HepG2 (cell line): ENCODE data around the gene COMMD10. TPM values are rescaled to one million over a fixed set of nuclear protein-coding genes. Genes with fewer than 3 reads are reported as not detected.

Experiments used
- ATAC-seq: fragments of 200-7000 bp; cut with Tn5 transposase; 3 replicates; pipeline ENCODE4 v1.9.1; 2020; ENCODE audit warnings: mild to moderate bottlenecking, moderate library complexity
- BruUV-seq: library from RNA; stranded (reverse); fragments of 400-500 nt; replicated peaks from 2 replicates; lab custom pipeline; 2021; lab: Mats Ljungman, UMichigan
- CTCF ChIA-PET: fragments of 300-600 bp; formaldehyde crosslinking; extraction: SDS; loops from one replicate; lab custom pipeline; 2021; ENCODE audit warnings: low total read pairs, inconsistent platforms, low intra/inter-chr PET ratio; lab: Yijun Ruan, JAX
- POLR2A ChIA-PET: fragments of 350-600 bp; sonication (Branson Sonifier 250); formaldehyde crosslinking; loops from one replicate; lab custom pipeline; 2020; ENCODE audit warnings: antibody characterized with exemption, inconsistent platforms; lab: Yijun Ruan, JAX
- DNase-seq: peaks from one replicate; pipeline ENCODE4 v3.0.0-alpha.2; 2015; ENCODE audit warnings: low spot score
- FAIRE-seq: peaks from 3 replicates; lab custom pipeline; 2011; peaks lifted over from hg19 to GRCh38; lab: Jason Lieb, UNC
- H2AFZ ChIP-seq: one replicate; pipeline ENCODE4 v1.6.1; 2011; ENCODE audit warnings: low read length, inconsistent platforms
- H3K27ac ChIP-seq: fragments of 300-600 bp; 3 replicates; pipeline ENCODE4 v1.8.0; 2011; ENCODE audit warnings: mixed run types, mild to moderate bottlenecking, mixed read lengths, low read length, inconsistent platforms; ENCODE audit not compliant: insufficient read depth; ENCODE audit errors: extremely low read length
- H3K27me3 ChIP-seq, 2 experiments: fragments of 200-600 bp in 1 of 2; 2 replicates in 1 of 2; 3 replicates in 1 of 2; pipeline versions ENCODE4 v1.6.0 to v1.8.0; 2011; ENCODE audit warnings: low read length in 2 of 2, mild to moderate bottlenecking in 2 of 2, moderate library complexity in 2 of 2, inconsistent platforms in 1 of 2; ENCODE audit not compliant: insufficient read depth in 2 of 2, control insufficient read depth in 1 of 2
- H3K36me3 ChIP-seq, 2 experiments: fragments of 200-600 bp in 1 of 2; replicated peaks in 1 of 2; 2 replicates in 1 of 2; 3 replicates in 1 of 2; pipeline versions ENCODE4 v1.5.1 to v1.8.0; 2011; ENCODE audit warnings: low read length in 2 of 2, inconsistent platforms in 1 of 2; ENCODE audit not compliant: insufficient read depth in 2 of 2, control insufficient read depth in 1 of 2
- H3K4me1 ChIP-seq: 2 replicates; pipeline ENCODE4 v1.5.1; 2012; ENCODE audit warnings: low read length, inconsistent platforms; ENCODE audit not compliant: insufficient read depth
- H3K4me2 ChIP-seq: 2 replicates; pipeline ENCODE4 v1.6.0; 2011; ENCODE audit warnings: low read depth, low read length, inconsistent platforms
- H3K4me3 ChIP-seq, 3 experiments: fragments of 200-600 bp in 1 of 3; sonication (generic), shearing (Covaris generic) in 1 of 3; replicated peaks in 1 of 3; 2 replicates each; pipeline ENCODE4 v1.5.1; 2011 to 2016; ENCODE audit warnings: low read length in 3 of 3, inconsistent platforms in 2 of 3, low read depth in 2 of 3, mild to moderate bottlenecking in 2 of 3, control low read depth in 1 of 3, mixed read lengths in 1 of 3; ENCODE audit not compliant: insufficient read depth in 1 of 3
- H3K79me2 ChIP-seq: one replicate; pipeline ENCODE4 v1.6.1; 2011; ENCODE audit warnings: low read length, inconsistent platforms; ENCODE audit not compliant: insufficient read depth
- H3K9ac ChIP-seq: 2 replicates; pipeline ENCODE4 v1.6.0; 2011; ENCODE audit warnings: mild to moderate bottlenecking, low read depth, low read length, inconsistent platforms; ENCODE audit not compliant: insufficient read depth
- H3K9me3 ChIP-seq: 2 replicates; pipeline ENCODE4 v1.5.1; 2012; ENCODE audit warnings: mild to moderate bottlenecking, low read length
- H4K20me1 ChIP-seq: 2 replicates; pipeline ENCODE4 v1.6.0; 2011; ENCODE audit warnings: inconsistent platforms, mild to moderate bottlenecking, low read length, moderate library complexity; ENCODE audit not compliant: insufficient read depth
- ARNT ChIP-seq: fragments of 450-650 bp; IDR thresholded peaks from 2 replicates; pipeline ENCODE4 v1.6.1; 2017
- FOXP1 ChIP-seq, 2 experiments: fragments of 450-650 bp in 1 of 2; IDR thresholded peaks; 2 replicates each; pipeline ENCODE4 v1.6.1; 2017 to 2018; ENCODE audit warnings: antibody characterized with exemption in 1 of 2
- GATAD1 ChIP-seq: IDR thresholded peaks from 2 replicates; pipeline ENCODE4 v1.6.1; 2016; ENCODE audit warnings: missing genetic modification reagents, missing compliant biosample characterization
- JUNB ChIP-seq: sonication (generic); formaldehyde crosslinking; IDR thresholded peaks from 2 replicates; pipeline ENCODE4 v1.8.0; 2022; ENCODE audit warnings: missing genetic modification reagents, mild to moderate bottlenecking, borderline replicate concordance
- ZNF333 ChIP-seq: sonication (generic); formaldehyde crosslinking; IDR thresholded peaks from 2 replicates; pipeline ENCODE4 v1.4.0; 2020; ENCODE audit warnings: mild to moderate bottlenecking, missing genetic modification reagents, borderline replicate concordance
- in situ Hi-C: cut with HindIII; loops from 2 replicates; pipeline ENCODE4 v1.10.0; 2017; ENCODE audit warnings: low pct_unique_long_range_greater_than_20kb; ENCODE audit not compliant: extremely low pct_ligation_motif_present
- intact Hi-C: fragments of 100-400 bp; cut with micrococcal nuclease; formaldehyde crosslinking; loops from one replicate; pipeline ENCODE4 v1.10.0; 2022; ENCODE audit not compliant: unreplicated experiment
- polyA plus RNA-seq, 8 experiments: library from polyadenylated mRNA; depleted of rRNA in 3 of 8; stranded (reverse) in 7 of 8; unstranded in 1 of 8; fragments of >200 nt; fragmentation: Illumina TruSeq in 4 of 8; extraction: Trizol in 4 of 8; gene quantifications; 2 replicates each; pipeline versions ENCODE4 v1.2.1 to v1.2.3, GENCODE V29; 2011 to 2016; ENCODE audit warnings: low read depth in 4 of 8, missing spikeins in 1 of 8, mixed read lengths in 1 of 8; ENCODE audit not compliant: insufficient read depth in 1 of 8
- total RNA-seq, 5 experiments: library from RNA; depleted of rRNA; stranded (reverse); fragments of >200 nt; fragmentation: Illumina TruSeq; extraction: Trizol; gene quantifications; 2 replicates each; pipeline ENCODE4 v1.2.3, GENCODE V29; 2016; ENCODE audit warnings: low read depth in 1 of 5
- TF ChIP-seq, protein P1 (sequence below): sonication (generic); formaldehyde crosslinking; IDR thresholded peaks from 2 replicates; pipeline ENCODE4 v1.8.0; 2022; ENCODE audit warnings: mild to moderate bottlenecking, missing genetic modification reagents, moderate library complexity
- TF ChIP-seq, protein P2 (sequence below): sonication (generic); formaldehyde crosslinking; IDR thresholded peaks from 2 replicates; pipeline ENCODE4 v1.4.0; 2020; ENCODE audit warnings: mild to moderate bottlenecking, low read depth, missing genetic modification reagents

The COMMD10 gene
- total and polyA plus RNA-seq, 2 of the 13 experiments (the other 11 are each of a cell fraction or from before 2014, with no cell fraction given), result 16.9 to 39.3 TPM

DNA sequence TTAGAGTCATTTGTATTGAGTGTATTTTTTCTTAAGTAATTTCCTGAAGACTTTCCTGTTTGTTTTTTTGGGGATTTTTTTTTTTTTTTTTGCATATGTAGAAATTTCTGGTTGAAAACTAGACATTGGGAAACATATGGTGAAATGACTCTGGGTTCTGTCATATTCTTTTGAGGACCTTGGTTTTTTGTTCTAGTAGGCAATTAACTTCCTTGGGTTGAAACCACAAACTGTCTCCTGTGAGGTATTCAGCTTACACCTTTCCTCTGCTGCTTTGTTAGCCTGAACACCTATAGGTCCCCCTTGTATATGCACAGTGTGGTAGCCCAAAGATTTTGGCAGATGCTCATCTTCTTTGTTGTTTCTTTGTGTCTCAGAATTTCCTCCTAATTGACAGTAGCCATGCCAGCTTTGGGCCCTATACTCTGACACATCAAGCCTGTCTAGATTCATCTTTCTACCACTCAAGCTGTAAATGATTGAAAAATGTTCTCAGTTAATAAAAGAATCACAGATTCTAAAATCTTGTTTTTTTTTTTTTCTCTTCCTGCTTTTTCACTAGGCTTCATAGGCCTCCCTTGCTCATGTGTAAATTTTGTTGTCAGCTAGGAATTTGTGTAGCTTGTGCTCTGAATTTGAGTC lies 140.6 kb downstream of the COMMD10 start:
- TF ChIP-seq ZNF333 (CRISPR knock-in tag) (no peak), FOXP1 (IDR thresholded peaks at IDR 0.05) (no peak), FOXP1 (CRISPR knock-in tag; IDR thresholded peaks at IDR 0.05) (no peak), GATAD1 (no peak), ARNT (no peak), JUNB (CRISPR knock-in tag) (no peak)
- TF ChIP-seq, protein P1, sequence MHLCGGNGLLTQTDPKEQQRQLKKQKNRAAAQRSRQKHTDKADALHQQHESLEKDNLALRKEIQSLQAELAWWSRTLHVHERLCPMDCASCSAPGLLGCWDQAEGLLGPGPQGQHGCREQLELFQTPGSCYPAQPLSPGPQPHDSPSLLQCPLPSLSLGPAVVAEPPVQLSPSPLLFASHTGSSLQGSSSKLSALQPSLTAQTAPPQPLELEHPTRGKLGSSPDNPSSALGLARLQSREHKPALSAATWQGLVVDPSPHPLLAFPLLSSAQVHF (CRISPR knock-in tag), result no peak
- TF ChIP-seq, protein P2, sequence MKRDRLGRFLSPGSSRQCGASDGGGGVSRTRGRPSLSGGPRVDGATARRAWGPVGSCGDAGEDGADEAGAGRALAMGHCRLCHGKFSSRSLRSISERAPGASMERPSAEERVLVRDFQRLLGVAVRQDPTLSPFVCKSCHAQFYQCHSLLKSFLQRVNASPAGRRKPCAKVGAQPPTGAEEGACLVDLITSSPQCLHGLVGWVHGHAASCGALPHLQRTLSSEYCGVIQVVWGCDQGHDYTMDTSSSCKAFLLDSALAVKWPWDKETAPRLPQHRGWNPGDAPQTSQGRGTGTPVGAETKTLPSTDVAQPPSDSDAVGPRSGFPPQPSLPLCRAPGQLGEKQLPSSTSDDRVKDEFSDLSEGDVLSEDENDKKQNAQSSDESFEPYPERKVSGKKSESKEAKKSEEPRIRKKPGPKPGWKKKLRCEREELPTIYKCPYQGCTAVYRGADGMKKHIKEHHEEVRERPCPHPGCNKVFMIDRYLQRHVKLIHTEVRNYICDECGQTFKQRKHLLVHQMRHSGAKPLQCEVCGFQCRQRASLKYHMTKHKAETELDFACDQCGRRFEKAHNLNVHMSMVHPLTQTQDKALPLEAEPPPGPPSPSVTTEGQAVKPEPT, result no peak
- BruUV-seq, result no TSS peak
- Histone ChIP-seq H3K9ac (no peak overlapping the region), H3K36me3 (no peaks in the 10 kb centered on the region), H4K20me1 (no peaks in the 10 kb centered on the region), H3K4me3 (no peak overlapping the region), H2AFZ (no peak overlapping the region), H3K27ac (no peak overlapping the region), H3K4me1 (no peaks in the 10 kb centered on the region), H3K27me3 (no peaks in the 10 kb centered on the region), H3K4me2 (no peak overlapping the region), H3K79me2 (no peaks in the 10 kb centered on the region), H3K9me3 (no peaks in the 10 kb centered on the region)
- DNase-seq, result no peak
- POLR2A ChIA-PET, result no interaction called here
- intact Hi-C loops, result no loop called here
- FAIRE-seq, result no peak
- CTCF ChIA-PET, result no interaction called here
- ATAC-seq, result no peak
- in situ Hi-C loops, result no loop called here
